ENCODE results near the gene CHCHD3.
"Not testable (repeated sequence)": the region's sequence is repeated elsewhere in the genome, so short reads cannot be mapped to it uniquely, and the experiment has no call there.

- TF ChIP-seq, protein P1, sequence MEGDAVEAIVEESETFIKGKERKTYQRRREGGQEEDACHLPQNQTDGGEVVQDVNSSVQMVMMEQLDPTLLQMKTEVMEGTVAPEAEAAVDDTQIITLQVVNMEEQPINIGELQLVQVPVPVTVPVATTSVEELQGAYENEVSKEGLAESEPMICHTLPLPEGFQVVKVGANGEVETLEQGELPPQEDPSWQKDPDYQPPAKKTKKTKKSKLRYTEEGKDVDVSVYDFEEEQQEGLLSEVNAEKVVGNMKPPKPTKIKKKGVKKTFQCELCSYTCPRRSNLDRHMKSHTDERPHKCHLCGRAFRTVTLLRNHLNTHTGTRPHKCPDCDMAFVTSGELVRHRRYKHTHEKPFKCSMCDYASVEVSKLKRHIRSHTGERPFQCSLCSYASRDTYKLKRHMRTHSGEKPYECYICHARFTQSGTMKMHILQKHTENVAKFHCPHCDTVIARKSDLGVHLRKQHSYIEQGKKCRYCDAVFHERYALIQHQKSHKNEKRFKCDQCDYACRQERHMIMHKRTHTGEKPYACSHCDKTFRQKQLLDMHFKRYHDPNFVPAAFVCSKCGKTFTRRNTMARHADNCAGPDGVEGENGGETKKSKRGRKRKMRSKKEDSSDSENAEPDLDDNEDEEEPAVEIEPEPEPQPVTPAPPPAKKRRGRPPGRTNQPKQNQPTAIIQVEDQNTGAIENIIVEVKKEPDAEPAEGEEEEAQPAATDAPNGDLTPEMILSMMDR (IDR thresholded peaks at IDR 0.05; ENCODE audit: poor library complexity): not testable (repeated sequence)
- not testable (repeated sequence) for TF ChIP-seq EZH2 (IDR thresholded peaks at IDR 0.05; ENCODE audit: borderline replicate concordance)
These were observed 114.4 kb downstream of the CHCHD3 start for GRCh38 chr7:132967470-132967848.

Data from hepatocyte (in vitro differentiated cells).